Measurements from ENCODE around the gene SCNM1.
A peak's percentile ranks its signal among the peaks of the same experiment; 100 is the strongest.

SCNM1 gene

GRCh38 chr1:151164732-151165280 is 1.1 kb upstream of the SCNM1 start:
- H3K4me3 ChIP-seq (ENCODE audit: low read depth, low read length) = peak overlapping the region; percentile 79
- no peak for DNase-seq (ENCODE audit: low read depth)
- TF ChIP-seq CTCF (IDR thresholded peaks at IDR 0.05; ENCODE audit: low read depth, low read length, missing control alignments) = no peak

- peak overlapping the region; percentile 79 for H3K4me3 ChIP-seq (ENCODE audit: low read depth, low read length)
- TF ChIP-seq CTCF (IDR thresholded peaks at IDR 0.05; ENCODE audit: low read depth, low read length, missing control alignments) = no peak
- DNase-seq (ENCODE audit: low read depth) = no peak
These were observed 635 bp upstream of the SCNM1 start for GRCh38 chr1:151165281-151165737.

DNA sequence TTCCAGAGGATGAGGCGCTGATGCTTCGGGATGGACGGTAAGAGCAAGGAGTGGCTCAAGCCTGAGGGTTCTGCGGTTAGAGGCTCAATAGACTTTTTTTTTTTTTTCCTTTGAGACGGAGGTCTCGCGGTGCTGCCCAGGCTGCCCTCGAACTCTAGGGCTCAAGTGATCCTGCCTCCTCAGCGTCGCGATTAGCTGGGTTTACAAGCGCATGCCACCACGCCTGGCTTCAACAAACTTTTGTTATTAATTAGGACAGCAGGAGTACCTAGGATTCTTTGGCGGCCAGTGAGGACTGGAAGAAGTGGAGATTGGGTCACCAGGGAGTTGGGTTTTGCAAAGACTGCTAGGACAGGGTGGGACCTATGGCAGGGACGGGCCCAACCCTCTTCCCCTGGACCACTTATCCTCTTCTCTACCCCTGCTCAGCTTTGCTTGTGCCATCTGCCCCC is 587 bp downstream of the SCNM1 start:
- no peak for DNase-seq (ENCODE audit: low read depth)
- H3K4me3 ChIP-seq (ENCODE audit: low read depth, low read length) = peak overlapping the region; percentile 79
- no peak for TF ChIP-seq CTCF (IDR thresholded peaks at IDR 0.05; ENCODE audit: low read depth, low read length, missing control alignments)

DNA sequence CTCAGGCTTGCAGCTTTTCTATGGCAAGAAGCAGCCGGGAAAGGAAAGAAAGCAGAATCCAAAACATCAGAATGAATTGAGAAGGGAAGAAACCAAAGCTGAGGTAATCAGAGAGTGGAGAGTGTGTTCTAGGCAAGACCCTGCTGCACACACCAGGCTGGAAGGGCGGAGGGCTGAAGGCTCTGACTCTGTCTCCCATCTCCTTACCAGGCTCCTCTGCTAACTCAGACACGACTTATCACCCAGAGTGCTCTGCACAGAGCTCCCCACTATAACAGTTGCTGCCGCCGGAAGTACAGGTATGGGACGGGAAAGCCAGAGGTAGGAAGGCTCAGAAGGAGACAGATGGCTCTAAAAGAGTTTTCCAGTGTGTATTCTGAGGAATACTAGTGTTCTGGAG is 1.2 kb downstream of the SCNM1 start:
- DNase-seq (ENCODE audit: low read depth) = no peak
- TF ChIP-seq CTCF (IDR thresholded peaks at IDR 0.05; ENCODE audit: low read depth, low read length, missing control alignments) = no peak
- peak overlapping the region; percentile 79 for H3K4me3 ChIP-seq (ENCODE audit: low read depth, low read length)

- no peak overlapping the region for H3K4me3 ChIP-seq (ENCODE audit: low read depth, low read length)
- DNase-seq (ENCODE audit: low read depth) = no peak
- no peak for TF ChIP-seq CTCF (IDR thresholded peaks at IDR 0.05; ENCODE audit: low read depth, low read length, missing control alignments)
These were observed 5.2 kb downstream of the SCNM1 start for GRCh38 chr1:151171190-151171589.

GRCh38 chr1:151175041-151175741 is 9.2 kb downstream of the SCNM1 start:
- no peak overlapping the region for H3K4me3 ChIP-seq (ENCODE audit: low read depth, low read length)
- no peak for DNase-seq (ENCODE audit: low read depth)
- no peak for TF ChIP-seq CTCF (IDR thresholded peaks at IDR 0.05; ENCODE audit: low read depth, low read length, missing control alignments)

GRCh38 chr1:151175863-151176262 is 9.9 kb downstream of the SCNM1 start, which contains the start of gene TMOD4:
Gene TMOD4 (minus strand): TSS chr1:151175981. CDS start chr1:151174875, 1,106 bp downstream.
- no peak for DNase-seq (ENCODE audit: low read depth)
- TF ChIP-seq CTCF (IDR thresholded peaks at IDR 0.05; ENCODE audit: low read depth, low read length, missing control alignments) = peak; percentile 63
- no peak within 1 kb of the TSS for H3K4me3 ChIP-seq (ENCODE audit: low read depth, low read length)
